ENCODE measurements around the gene NOX4.

DNA sequence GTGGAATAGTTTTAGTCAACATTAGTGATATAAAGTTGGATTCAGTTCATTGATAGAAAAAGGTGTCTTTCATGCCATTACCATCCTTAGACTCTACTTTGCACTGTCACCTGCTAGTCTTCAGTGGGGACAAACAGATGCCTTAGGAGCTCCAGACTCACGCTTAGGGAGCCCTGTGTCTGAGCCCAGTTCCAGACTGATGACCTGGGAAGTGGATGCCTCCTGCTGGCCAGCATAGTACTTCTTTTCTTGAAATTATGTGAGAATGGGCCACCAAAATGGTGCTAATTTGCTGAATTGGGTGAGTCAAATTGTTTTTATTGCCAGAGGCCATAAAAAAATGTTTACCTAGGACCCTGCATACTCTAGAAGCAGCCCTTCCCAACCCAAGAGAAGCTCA lies 53.9 kb downstream of the NOX4 start:
- TF ChIP-seq, protein P1, sequence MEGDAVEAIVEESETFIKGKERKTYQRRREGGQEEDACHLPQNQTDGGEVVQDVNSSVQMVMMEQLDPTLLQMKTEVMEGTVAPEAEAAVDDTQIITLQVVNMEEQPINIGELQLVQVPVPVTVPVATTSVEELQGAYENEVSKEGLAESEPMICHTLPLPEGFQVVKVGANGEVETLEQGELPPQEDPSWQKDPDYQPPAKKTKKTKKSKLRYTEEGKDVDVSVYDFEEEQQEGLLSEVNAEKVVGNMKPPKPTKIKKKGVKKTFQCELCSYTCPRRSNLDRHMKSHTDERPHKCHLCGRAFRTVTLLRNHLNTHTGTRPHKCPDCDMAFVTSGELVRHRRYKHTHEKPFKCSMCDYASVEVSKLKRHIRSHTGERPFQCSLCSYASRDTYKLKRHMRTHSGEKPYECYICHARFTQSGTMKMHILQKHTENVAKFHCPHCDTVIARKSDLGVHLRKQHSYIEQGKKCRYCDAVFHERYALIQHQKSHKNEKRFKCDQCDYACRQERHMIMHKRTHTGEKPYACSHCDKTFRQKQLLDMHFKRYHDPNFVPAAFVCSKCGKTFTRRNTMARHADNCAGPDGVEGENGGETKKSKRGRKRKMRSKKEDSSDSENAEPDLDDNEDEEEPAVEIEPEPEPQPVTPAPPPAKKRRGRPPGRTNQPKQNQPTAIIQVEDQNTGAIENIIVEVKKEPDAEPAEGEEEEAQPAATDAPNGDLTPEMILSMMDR (IDR thresholded peaks at IDR 0.05; ENCODE audit: low read length) = no peak
- no peak for TF ChIP-seq EZH2 (IDR thresholded peaks at IDR 0.05; ENCODE audit: borderline replicate concordance, low read length)

Measured in OCI-LY1 (cell line).